Fibroblast of skin of left biceps (primary cell): ENCODE measurements around the gene TRAPPC12.

Source experiments
- DNase-seq, 2 experiments: peaks; one replicate each; pipeline ENCODE4 v3.0.0-alpha.2; 2013; ENCODE audit warnings: low read depth in 2 of 2

TRAPPC12 gene

GRCh38 chr2:3408781-3409180 is 29.3 kb downstream of the TRAPPC12 start:
- DNase-seq, result no peak

- no peak for DNase-seq
Observed at GRCh38 chr2:3409627-3410170, 30.2 kb downstream of the TRAPPC12 start.

- no peak for DNase-seq
Observed at GRCh38 chr2:3411103-3411502, 31.6 kb downstream of the TRAPPC12 start.

- no peak for DNase-seq
Observed at GRCh38 chr2:3413697-3414096, 34.2 kb downstream of the TRAPPC12 start.

- DNase-seq, result no peak
Observed at GRCh38 chr2:3414133-3414860, 34.8 kb downstream of the TRAPPC12 start.

- no peak for DNase-seq
Observed at GRCh38 chr2:3418766-3419404, 39.4 kb downstream of the TRAPPC12 start.

GRCh38 chr2:3420076-3420768 is 40.7 kb downstream of the TRAPPC12 start:
- DNase-seq, result no peak

GRCh38 chr2:3420769-3421397 is 41.4 kb downstream of the TRAPPC12 start:
- DNase-seq, result no peak

- DNase-seq, result no peak
Observed at GRCh38 chr2:3421580-3421979, 42.1 kb downstream of the TRAPPC12 start.

- DNase-seq, result no peak
Observed at GRCh38 chr2:3422161-3422779, 42.8 kb downstream of the TRAPPC12 start.

GRCh38 chr2:3423492-3424170 is 44.1 kb downstream of the TRAPPC12 start:
- DNase-seq, result peak in 1 of 2 experiments; percentile 10

- no peak for DNase-seq
Observed at GRCh38 chr2:3424171-3424795, 44.8 kb downstream of the TRAPPC12 start.

- no peak for DNase-seq
Observed at GRCh38 chr2:3426615-3427014, 47.1 kb downstream of the TRAPPC12 start.

GRCh38 chr2:3427272-3427671 is 47.8 kb downstream of the TRAPPC12 start:
- no peak for DNase-seq

- no peak for DNase-seq
Observed at GRCh38 chr2:3428577-3428976, 49.1 kb downstream of the TRAPPC12 start.

GRCh38 chr2:3429066-3429610 is 49.6 kb downstream of the TRAPPC12 start:
- DNase-seq, result no peak

GRCh38 chr2:3430172-3430571 is 50.7 kb downstream of the TRAPPC12 start:
- no peak for DNase-seq

- DNase-seq, result no peak
Observed at GRCh38 chr2:3430740-3431490, 51.4 kb downstream of the TRAPPC12 start.

- no peak for DNase-seq
Observed at GRCh38 chr2:3432067-3432466, 52.6 kb downstream of the TRAPPC12 start.
